HepG2 (cell line): ENCODE measurements around the gene TRAF4. TPM values are rescaled to one million over a fixed set of nuclear protein-coding genes. Genes with fewer than 3 reads are reported as not detected.
A peak's percentile ranks its signal among the peaks of the same experiment; 100 is the strongest.

Source experiments
- ADNP ChIP-seq: sonication (generic); formaldehyde crosslinking; IDR thresholded peaks from 2 replicates; pipeline ENCODE4 v1.4.0; 2020; ENCODE audit warnings: missing genetic modification reagents
- ARNT ChIP-seq: fragments of 450-650 bp; IDR thresholded peaks from 2 replicates; pipeline ENCODE4 v1.6.1; 2017
- ATF2 ChIP-seq: sonication (generic); formaldehyde crosslinking; IDR thresholded peaks from 2 replicates; pipeline ENCODE4 v1.4.0; 2020; ENCODE audit warnings: missing genetic modification reagents
- CHD2 ChIP-seq: IDR thresholded peaks from 2 replicates; pipeline ENCODE4 v1.6.1; 2011; ENCODE audit warnings: low read depth, low read length, improper control_type of control experiment
- DPF2 ChIP-seq: sonication (generic); formaldehyde crosslinking; IDR thresholded peaks from 2 replicates; pipeline ENCODE4 v1.4.0; 2020; ENCODE audit warnings: mild to moderate bottlenecking, low read depth, missing genetic modification reagents, borderline replicate concordance
- EED ChIP-seq: sonication (generic); formaldehyde crosslinking; IDR thresholded peaks from 2 replicates; pipeline ENCODE4 v1.5.0; 2020; ENCODE audit warnings: mild to moderate bottlenecking, missing genetic modification reagents
- FOXK1 ChIP-seq: sonication (generic); formaldehyde crosslinking; IDR thresholded peaks from 2 replicates; pipeline ENCODE4 v1.4.0; 2020; ENCODE audit warnings: low read depth, missing genetic modification reagents, borderline replicate concordance
- GFI1 ChIP-seq: sonication (generic); formaldehyde crosslinking; IDR thresholded peaks from 2 replicates; pipeline ENCODE4 v1.5.0; 2020; ENCODE audit warnings: missing genetic modification reagents, mild to moderate bottlenecking, borderline replicate concordance
- HDAC6 ChIP-seq: fragments of 200-600 bp; sonication (generic); IDR thresholded peaks from 2 replicates; pipeline ENCODE4 v1.7.0; 2017; ENCODE audit warnings: mild to moderate bottlenecking, antibody characterized with exemption, low read length, low read depth
- HNF4A ChIP-seq: sonication (generic); formaldehyde crosslinking; IDR thresholded peaks from 2 replicates; pipeline ENCODE4 v1.4.0; 2020; ENCODE audit warnings: missing genetic modification reagents
- JUN ChIP-seq: sonication (generic); formaldehyde crosslinking; IDR thresholded peaks from 2 replicates; pipeline ENCODE4 v1.4.0; 2020; ENCODE audit warnings: mild to moderate bottlenecking, missing genetic modification reagents
- KAT8 ChIP-seq: IDR thresholded peaks from 2 replicates; pipeline ENCODE4 v1.6.1; 2016; ENCODE audit warnings: missing genetic modification reagents, missing compliant biosample characterization
- MED13 ChIP-seq: sonication (generic); formaldehyde crosslinking; IDR thresholded peaks from 2 replicates; pipeline ENCODE4 v1.5.0; 2020; ENCODE audit warnings: missing genetic modification reagents
- PCBP2 ChIP-seq: fragments of 200-400 bp; formaldehyde crosslinking; optimal IDR thresholded peaks from 2 replicates; pipeline ENCODE3; 2018; ENCODE audit warnings: low read length, low read depth; ENCODE audit not compliant: poor library complexity, severe bottlenecking
- PLSCR1 ChIP-seq: sonication (generic); formaldehyde crosslinking; IDR thresholded peaks from 2 replicates; pipeline ENCODE4 v1.5.0; 2020; ENCODE audit warnings: missing genetic modification reagents, mild to moderate bottlenecking, borderline replicate concordance
- POGK ChIP-seq: sonication (generic); formaldehyde crosslinking; conservative IDR thresholded peaks from 2 replicates; pipeline ENCODE4 v1.8.0; 2022; ENCODE audit warnings: mild to moderate bottlenecking, moderate library complexity, missing genetic modification reagents
- SMAD9 ChIP-seq: sonication (generic); formaldehyde crosslinking; IDR thresholded peaks from 2 replicates; pipeline ENCODE4 v1.5.1; 2020; ENCODE audit warnings: mild to moderate bottlenecking, missing genetic modification reagents
- SP140L ChIP-seq: sonication (generic); formaldehyde crosslinking; IDR thresholded peaks from 2 replicates; pipeline ENCODE4 v1.4.0; 2020; ENCODE audit warnings: missing genetic modification reagents, borderline replicate concordance
- THAP8 ChIP-seq: sonication (generic); formaldehyde crosslinking; IDR thresholded peaks from 2 replicates; pipeline ENCODE4 v1.5.1; 2020; ENCODE audit warnings: missing genetic modification reagents, mild to moderate bottlenecking, borderline replicate concordance
- XBP1 ChIP-seq: sonication (generic); formaldehyde crosslinking; IDR thresholded peaks from 2 replicates; pipeline ENCODE4 v1.5.0; 2020; ENCODE audit warnings: missing genetic modification reagents
- ZBTB7B ChIP-seq: sonication (generic); formaldehyde crosslinking; IDR thresholded peaks from 2 replicates; pipeline ENCODE4 v1.4.0; 2020; ENCODE audit warnings: missing genetic modification reagents
- ZFY ChIP-seq: sonication (generic); formaldehyde crosslinking; IDR thresholded peaks from 2 replicates; pipeline ENCODE4 v1.4.0; 2020; ENCODE audit warnings: missing genetic modification reagents
- ZNF335 ChIP-seq: sonication (generic); formaldehyde crosslinking; IDR thresholded peaks from 2 replicates; pipeline ENCODE4 v1.4.0; 2020; ENCODE audit warnings: missing genetic modification reagents
- ZNF367 ChIP-seq: sonication (generic); formaldehyde crosslinking; IDR thresholded peaks from 2 replicates; pipeline ENCODE4 v1.4.0; 2020; ENCODE audit warnings: missing genetic modification reagents, borderline replicate concordance
- ZNF446 ChIP-seq: sonication (generic); formaldehyde crosslinking; IDR thresholded peaks from 2 replicates; pipeline ENCODE4 v1.5.0; 2020; ENCODE audit warnings: mild to moderate bottlenecking, missing genetic modification reagents
- ZNF614 ChIP-seq: IDR thresholded peaks from 2 replicates; pipeline ENCODE4 v1.6.1; 2018; ENCODE audit warnings: missing biosample characterization, missing genetic modification reagents, inconsistent platforms, borderline replicate concordance
- ZNF724P ChIP-seq: sonication (generic); formaldehyde crosslinking; IDR thresholded peaks from 2 replicates; pipeline ENCODE4 v1.8.0; 2022; ENCODE audit warnings: missing genetic modification reagents, borderline replicate concordance
- ZNF747 ChIP-seq: sonication (generic); formaldehyde crosslinking; IDR thresholded peaks from 2 replicates; pipeline ENCODE4 v1.8.1; 2023; ENCODE audit warnings: missing genetic modification reagents, mild to moderate bottlenecking, borderline replicate concordance
- ZNF891 ChIP-seq: sonication (generic); formaldehyde crosslinking; IDR thresholded peaks from 2 replicates; pipeline ENCODE4 v1.5.0; 2020; ENCODE audit warnings: mild to moderate bottlenecking, missing genetic modification reagents
- ZSCAN22 ChIP-seq: sonication (generic); formaldehyde crosslinking; IDR thresholded peaks from 2 replicates; pipeline ENCODE4 v1.4.0; 2020; ENCODE audit warnings: mild to moderate bottlenecking, missing genetic modification reagents
- polyA plus RNA-seq, 8 experiments: library from polyadenylated mRNA; depleted of rRNA in 3 of 8; stranded (reverse) in 7 of 8; unstranded in 1 of 8; fragments of >200 nt; fragmentation: Illumina TruSeq in 4 of 8; extraction: Trizol in 4 of 8; gene quantifications; 2 replicates each; pipeline versions ENCODE4 v1.2.1 to v1.2.3, GENCODE V29; 2011 to 2016; ENCODE audit warnings: low read depth in 4 of 8, missing spikeins in 1 of 8, mixed read lengths in 1 of 8; ENCODE audit not compliant: insufficient read depth in 1 of 8
- total RNA-seq, 5 experiments: library from RNA; depleted of rRNA; stranded (reverse); fragments of >200 nt; fragmentation: Illumina TruSeq; extraction: Trizol; gene quantifications; 2 replicates each; pipeline ENCODE4 v1.2.3, GENCODE V29; 2016; ENCODE audit warnings: low read depth in 1 of 5

Gene TRAF4
- total and polyA plus RNA-seq, 2 of the 13 experiments (the other 11 are each of a cell fraction or from before 2014, with no cell fraction given), result 86.0 to 89.9 TPM

GRCh38 chr17:28788100-28788499 is 44.3 kb downstream of the TRAF4 start (continued):
- TF ChIP-seq ZNF747 (0 out of 2 replicates have a peak, but pooled peaks have one; percentile 39), ZBTB7B (CRISPR knock-in tag) (no peak), GFI1 (CRISPR knock-in tag) (no peak), ZFY (CRISPR knock-in tag) (no peak), PCBP2 (no peak), PLSCR1 (CRISPR knock-in tag) (no peak), MED13 (CRISPR knock-in tag) (no peak), ZNF614 (CRISPR knock-in tag) (peak; percentile 36; the same call in 1 of the 2 replicates), CHD2 (no peak), XBP1 (CRISPR knock-in tag) (no peak), ZNF891 (CRISPR knock-in tag) (no peak), FOXK1 (CRISPR knock-in tag) (peak; percentile 20; the same call in 1 of the 2 replicates), POGK (CRISPR knock-in tag) (no peak), ARNT (no peak), HNF4A (peak; percentile 73), ZNF446 (CRISPR knock-in tag) (no peak), ZNF367 (no peak), SP140L (no peak), ADNP (CRISPR knock-in tag) (no peak), ZNF335 (no peak), ZSCAN22 (no peak), KAT8 (no peak), HDAC6 (no peak), JUN (no peak), ZNF724P (CRISPR knock-in tag) (no peak), ATF2 (CRISPR knock-in tag) (peak; percentile 60; the same call in 1 of the 2 replicates), EED (no peak), DPF2 (CRISPR knock-in tag) (no peak), THAP8 (CRISPR knock-in tag) (no peak), SMAD9 (CRISPR knock-in tag) (no peak)
